Endodermal cell (in vitro differentiated cells): ENCODE data around the gene COLEC11. TPM values are rescaled to one million over a fixed set of nuclear protein-coding genes. Genes with fewer than 3 reads are reported as not detected.

Experiments used
- DNase-seq: peaks from one replicate; pipeline ENCODE4 v3.0.0-alpha.2; 2017
- H3K27ac ChIP-seq: 2 replicates; pipeline ENCODE4 v1.5.1; 2013; ENCODE audit warnings: mild to moderate bottlenecking, low read depth, low read length, moderate library complexity
- H3K27me3 ChIP-seq: 2 replicates; pipeline ENCODE4 v1.6.1; 2013; ENCODE audit warnings: mild to moderate bottlenecking, low read length, moderate library complexity; ENCODE audit not compliant: insufficient read depth, control insufficient read depth, poor library complexity, severe bottlenecking
- H3K36me3 ChIP-seq: 2 replicates; pipeline ENCODE4 v1.7.0; 2013; ENCODE audit warnings: mild to moderate bottlenecking, low read length, moderate library complexity; ENCODE audit not compliant: control insufficient read depth, insufficient read depth
- H3K4me1 ChIP-seq: one replicate; pipeline ENCODE4 v1.7.0; 2013; ENCODE audit warnings: low read length; ENCODE audit not compliant: control insufficient read depth, insufficient read depth
- H3K4me3 ChIP-seq: 2 replicates; pipeline ENCODE4 v1.5.1; 2013; ENCODE audit warnings: mild to moderate bottlenecking, low read length, moderate library complexity
- H3K9ac ChIP-seq: 2 replicates; pipeline ENCODE4 v1.6.1; 2013; ENCODE audit warnings: mild to moderate bottlenecking, low read length, moderate library complexity; ENCODE audit not compliant: poor library complexity, severe bottlenecking; ENCODE audit errors: extremely low read depth
- H3K9me3 ChIP-seq: 2 replicates; pipeline ENCODE4 v1.6.1; 2013; ENCODE audit warnings: mild to moderate bottlenecking, low read length, moderate library complexity; ENCODE audit not compliant: control insufficient read depth
- H3K27ac Mint-ChIP-seq: 2 replicates; pipeline ENCODE4 v1.8.0; 2020; ENCODE audit warnings: mixed read lengths
- H3K27me3 Mint-ChIP-seq: 2 replicates; pipeline ENCODE4 v1.8.0; 2021; ENCODE audit warnings: mild to moderate bottlenecking, mixed read lengths; ENCODE audit not compliant: insufficient read depth
- H3K36me3 Mint-ChIP-seq: 2 replicates; pipeline ENCODE4 v1.8.0; 2020; ENCODE audit warnings: low read depth, mixed read lengths
- H3K4me1 Mint-ChIP-seq: 2 replicates; pipeline ENCODE4 v1.8.0; 2020; ENCODE audit warnings: mixed read lengths
- H3K4me3 Mint-ChIP-seq: 2 replicates; pipeline ENCODE4 v1.8.0; 2020; ENCODE audit warnings: mild to moderate bottlenecking, moderate library complexity, mixed read lengths
- H3K9me3 Mint-ChIP-seq: 2 replicates; pipeline ENCODE4 v1.8.0; 2020; ENCODE audit warnings: mild to moderate bottlenecking, mixed read lengths
- WGBS, 2 experiments: methylation state at CpG; one replicate each; pipeline versions ENCODE4 v1.1.5 to v1.1.7; 2013; ENCODE audit warnings: missing lambda C conversion rate in 2 of 2, mixed read lengths in 1 of 2; ENCODE audit not compliant: insufficient coverage in 1 of 2, insufficient read length in 1 of 2; 5-methylcytosine and 5-hydroxymethylcytosine counted together
- total RNA-seq, 2 donors: library from RNA; stranded (reverse); fragmentation: NEBNext Ultra II Directional in 1 of 2; extraction: Animal tissue kit (Norgen Biotek cat#: 25700) in 1 of 2; gene quantifications; 2 replicates in 1 of 2; 3 replicates in 1 of 2; pipeline ENCODE4 v1.2.1, GENCODE V29; 2021
- TF ChIP-seq, protein P1 (sequence below): fragments of 200-600 bp; sonication (generic); conservative IDR thresholded peaks from 2 replicates; pipeline ENCODE4 v1.5.0; 2021; ENCODE audit warnings: antibody characterized with exemption, mild to moderate bottlenecking

Gene COLEC11
- total RNA-seq, 2 donors from 2014 or later: 1.1 to 1.5 TPM

DNA sequence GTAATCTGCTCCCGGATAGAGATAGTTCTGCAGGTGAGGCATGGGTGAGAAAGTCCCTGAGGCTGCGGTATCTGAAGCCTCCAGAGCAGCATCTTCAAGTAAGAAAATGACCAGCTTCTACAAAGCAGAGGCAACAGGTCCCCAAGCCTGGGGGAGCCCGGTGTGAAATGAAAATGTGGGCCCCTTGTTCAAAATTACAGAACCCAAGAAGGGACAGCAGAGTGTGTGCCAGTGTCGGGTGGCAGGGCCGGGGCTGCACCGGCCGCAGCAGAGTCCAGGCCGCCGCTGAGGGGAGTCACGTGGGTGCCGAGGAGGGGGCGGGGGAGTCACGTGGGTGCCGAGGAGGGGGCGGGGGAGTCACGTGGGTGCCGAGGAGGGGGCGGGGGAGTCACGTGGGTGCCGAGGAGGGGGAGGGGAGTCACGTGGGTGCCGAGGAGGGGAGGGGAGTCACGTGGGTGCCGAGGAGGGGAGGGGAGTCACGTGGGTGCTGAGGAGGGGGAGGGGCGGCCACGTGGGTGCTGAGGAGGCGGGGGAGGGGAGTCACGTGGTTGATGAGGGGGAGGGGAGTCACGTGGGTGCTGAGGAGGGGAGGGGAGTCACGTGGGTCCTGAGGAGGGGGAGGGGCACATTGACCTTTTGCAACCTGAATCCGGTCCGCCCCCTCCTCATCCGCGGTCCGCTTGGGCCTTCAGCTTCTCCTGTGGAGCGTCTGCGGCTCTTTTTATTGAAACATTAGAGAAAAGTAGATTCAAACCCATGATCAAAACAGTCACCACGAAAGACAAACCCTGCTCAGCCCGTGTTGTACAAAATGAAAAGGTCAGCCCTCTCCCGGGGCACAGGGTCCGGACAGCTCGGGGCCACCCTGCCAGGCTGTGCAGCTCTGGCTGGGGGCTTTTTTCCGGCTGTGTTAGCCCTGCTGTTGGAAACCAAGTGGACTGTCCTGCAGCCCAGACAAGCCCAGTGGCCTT lies 10.4 kb downstream of the COLEC11 start:
- no peak overlapping the region for H3K9ac ChIP-seq
- H3K27ac ChIP-seq: no peak overlapping the region
- no peaks in the 10 kb centered on the region for H3K4me1 Mint-ChIP-seq
- H3K27me3 ChIP-seq: peaks cover 20% of the 10 kb centered on the region
- 86 to 92% methylated on average over 15 to 23 of the region's 44 CpGs for WGBS, 2 experiments
- no peaks in the 10 kb centered on the region for H3K9me3 ChIP-seq
- DNase-seq: no peak
- no peaks in the 10 kb centered on the region for H3K36me3 ChIP-seq
- H3K27ac Mint-ChIP-seq: no peak overlapping the region
- H3K36me3 Mint-ChIP-seq: peaks cover 2% of the 10 kb centered on the region
- H3K9me3 Mint-ChIP-seq: no peaks in the 10 kb centered on the region
- H3K4me1 ChIP-seq: no peaks in the 10 kb centered on the region
- peaks cover 46% of the 10 kb centered on the region for H3K27me3 Mint-ChIP-seq
- H3K4me3 Mint-ChIP-seq: no peak overlapping the region
- TF ChIP-seq, protein P1, sequence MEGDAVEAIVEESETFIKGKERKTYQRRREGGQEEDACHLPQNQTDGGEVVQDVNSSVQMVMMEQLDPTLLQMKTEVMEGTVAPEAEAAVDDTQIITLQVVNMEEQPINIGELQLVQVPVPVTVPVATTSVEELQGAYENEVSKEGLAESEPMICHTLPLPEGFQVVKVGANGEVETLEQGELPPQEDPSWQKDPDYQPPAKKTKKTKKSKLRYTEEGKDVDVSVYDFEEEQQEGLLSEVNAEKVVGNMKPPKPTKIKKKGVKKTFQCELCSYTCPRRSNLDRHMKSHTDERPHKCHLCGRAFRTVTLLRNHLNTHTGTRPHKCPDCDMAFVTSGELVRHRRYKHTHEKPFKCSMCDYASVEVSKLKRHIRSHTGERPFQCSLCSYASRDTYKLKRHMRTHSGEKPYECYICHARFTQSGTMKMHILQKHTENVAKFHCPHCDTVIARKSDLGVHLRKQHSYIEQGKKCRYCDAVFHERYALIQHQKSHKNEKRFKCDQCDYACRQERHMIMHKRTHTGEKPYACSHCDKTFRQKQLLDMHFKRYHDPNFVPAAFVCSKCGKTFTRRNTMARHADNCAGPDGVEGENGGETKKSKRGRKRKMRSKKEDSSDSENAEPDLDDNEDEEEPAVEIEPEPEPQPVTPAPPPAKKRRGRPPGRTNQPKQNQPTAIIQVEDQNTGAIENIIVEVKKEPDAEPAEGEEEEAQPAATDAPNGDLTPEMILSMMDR: no peak
- no peak overlapping the region for H3K4me3 ChIP-seq

DNA sequence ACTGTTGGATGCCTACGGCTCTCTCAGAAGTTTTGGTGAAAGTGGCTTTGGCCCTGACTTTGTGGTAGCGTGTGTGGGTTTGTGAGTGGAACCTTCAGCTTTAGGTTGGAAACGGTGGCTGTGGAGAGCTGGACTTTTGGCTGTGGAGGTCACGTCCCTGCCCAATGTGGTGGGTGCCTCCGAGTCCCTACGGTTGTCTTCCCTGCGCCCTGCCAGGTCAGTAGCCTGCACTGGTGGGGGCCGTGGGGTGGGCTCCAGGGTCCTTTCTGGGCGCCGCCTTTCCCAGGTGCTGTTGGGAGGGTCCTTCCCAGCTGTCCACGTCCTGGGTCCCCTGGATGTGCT lies 11.1 kb downstream of the COLEC11 start:
- WGBS, 2 experiments: 97% methylated on average over 6 to 11 of the region's 11 CpGs
- H3K4me3 Mint-ChIP-seq: no peak overlapping the region

GRCh38 chr2:3606370-3607201 lies 11.7 kb downstream of the COLEC11 start:
- Histone ChIP-seq H3K9ac (no peak overlapping the region), H3K36me3 (no peaks in the 10 kb centered on the region), H3K27ac (no peak overlapping the region), H3K4me3 (no peak overlapping the region), H3K9me3 (no peaks in the 10 kb centered on the region), H3K27me3 (peaks cover 26% of the 10 kb centered on the region), H3K4me1 (no peaks in the 10 kb centered on the region)
- DNase-seq: no peak
- WGBS, 2 experiments: 93 to 95% methylated on average over 20 to 37 of the region's 37 CpGs
- Mint-ChIP-seq H3K27ac (no peak overlapping the region), H3K27me3 (peaks cover 54% of the 10 kb centered on the region), H3K4me3 (no peak overlapping the region), H3K9me3 (no peaks in the 10 kb centered on the region), H3K4me1 (no peaks in the 10 kb centered on the region), H3K36me3 (peaks cover 2% of the 10 kb centered on the region)
- TF ChIP-seq, protein P1: no peak

More for the DNA sequence above, 11.1 kb downstream of the COLEC11 start:
- Mint-ChIP-seq H3K27ac (no peak overlapping the region), H3K4me1 (no peaks in the 10 kb centered on the region), H3K9me3 (no peaks in the 10 kb centered on the region), H3K27me3 (peaks cover 53% of the 10 kb centered on the region), H3K36me3 (peaks cover 2% of the 10 kb centered on the region)
- Histone ChIP-seq H3K4me1 (no peaks in the 10 kb centered on the region), H3K9ac (no peak overlapping the region), H3K27ac (no peak overlapping the region), H3K9me3 (no peaks in the 10 kb centered on the region), H3K27me3 (peaks cover 26% of the 10 kb centered on the region), H3K36me3 (no peaks in the 10 kb centered on the region), H3K4me3 (no peak overlapping the region)
- TF ChIP-seq, protein P1: no peak
- no peak for DNase-seq
